Measurements from ENCODE around the gene DEPDC7.

DNA sequence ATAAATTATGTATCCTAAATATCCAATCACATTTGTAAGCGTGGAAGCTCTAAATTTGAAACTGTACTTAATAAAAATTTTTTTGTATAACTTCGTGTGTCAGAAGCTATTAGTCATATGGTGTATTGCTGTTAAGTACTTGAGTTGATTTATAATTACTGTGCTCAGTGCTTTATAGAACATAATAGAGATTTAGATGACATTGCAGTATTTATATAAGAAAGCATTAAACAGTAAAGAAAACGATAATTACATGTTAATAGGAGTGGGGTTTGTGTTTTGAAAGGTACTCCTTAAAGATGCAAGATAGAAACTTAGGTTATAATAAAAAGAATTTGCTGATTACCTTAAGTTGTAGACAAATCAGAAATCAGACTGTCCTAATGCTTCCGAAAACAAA, 17.8 kb downstream of the DEPDC7 start:
- TF ChIP-seq POLR2A (IDR thresholded peaks at IDR 0.05) (no peak), EP300 (IDR thresholded peaks at IDR 0.05) (no peak)
- TF ChIP-seq, protein P1, sequence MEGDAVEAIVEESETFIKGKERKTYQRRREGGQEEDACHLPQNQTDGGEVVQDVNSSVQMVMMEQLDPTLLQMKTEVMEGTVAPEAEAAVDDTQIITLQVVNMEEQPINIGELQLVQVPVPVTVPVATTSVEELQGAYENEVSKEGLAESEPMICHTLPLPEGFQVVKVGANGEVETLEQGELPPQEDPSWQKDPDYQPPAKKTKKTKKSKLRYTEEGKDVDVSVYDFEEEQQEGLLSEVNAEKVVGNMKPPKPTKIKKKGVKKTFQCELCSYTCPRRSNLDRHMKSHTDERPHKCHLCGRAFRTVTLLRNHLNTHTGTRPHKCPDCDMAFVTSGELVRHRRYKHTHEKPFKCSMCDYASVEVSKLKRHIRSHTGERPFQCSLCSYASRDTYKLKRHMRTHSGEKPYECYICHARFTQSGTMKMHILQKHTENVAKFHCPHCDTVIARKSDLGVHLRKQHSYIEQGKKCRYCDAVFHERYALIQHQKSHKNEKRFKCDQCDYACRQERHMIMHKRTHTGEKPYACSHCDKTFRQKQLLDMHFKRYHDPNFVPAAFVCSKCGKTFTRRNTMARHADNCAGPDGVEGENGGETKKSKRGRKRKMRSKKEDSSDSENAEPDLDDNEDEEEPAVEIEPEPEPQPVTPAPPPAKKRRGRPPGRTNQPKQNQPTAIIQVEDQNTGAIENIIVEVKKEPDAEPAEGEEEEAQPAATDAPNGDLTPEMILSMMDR (IDR thresholded peaks at IDR 0.05), result no peak
